HepG2 (cell line): Measurements from ENCODE around the gene FOLR1. TPM values are rescaled to one million over a fixed set of nuclear protein-coding genes. Genes with fewer than 3 reads are reported as not detected.

Experiments
- MXD1 ChIP-seq: sonication (generic); formaldehyde crosslinking; IDR thresholded peaks from 2 replicates; pipeline ENCODE4 v1.4.0; 2020; ENCODE audit warnings: mild to moderate bottlenecking, missing genetic modification reagents
- MYC ChIP-seq: sonication (generic); formaldehyde crosslinking; IDR thresholded peaks from 2 replicates; pipeline ENCODE4 v1.9.0; 2021; ENCODE audit warnings: missing genetic modification reagents, borderline replicate concordance
- NR3C1 ChIP-seq: sonication (generic); formaldehyde crosslinking; IDR thresholded peaks from 2 replicates; pipeline ENCODE4 v1.4.0; 2020; ENCODE audit warnings: missing genetic modification reagents
- TERF1 ChIP-seq: sonication (generic); formaldehyde crosslinking; IDR thresholded peaks from 2 replicates; pipeline ENCODE4 v1.8.0; 2022; ENCODE audit warnings: mild to moderate bottlenecking, missing genetic modification reagents, moderate library complexity
- TFDP1 ChIP-seq: IDR thresholded peaks from 2 replicates; pipeline ENCODE4 v1.6.1; 2016; ENCODE audit warnings: missing compliant biosample characterization, missing genetic modification reagents, borderline replicate concordance
- THAP8 ChIP-seq: sonication (generic); formaldehyde crosslinking; IDR thresholded peaks from 2 replicates; pipeline ENCODE4 v1.5.1; 2020; ENCODE audit warnings: missing genetic modification reagents, mild to moderate bottlenecking, borderline replicate concordance
- polyA plus RNA-seq, 8 experiments: library from polyadenylated mRNA; depleted of rRNA in 3 of 8; stranded (reverse) in 7 of 8; unstranded in 1 of 8; fragments of >200 nt; fragmentation: Illumina TruSeq in 4 of 8; extraction: Trizol in 4 of 8; gene quantifications; 2 replicates each; pipeline versions ENCODE4 v1.2.1 to v1.2.3, GENCODE V29; 2011 to 2016; ENCODE audit warnings: low read depth in 4 of 8, missing spikeins in 1 of 8, mixed read lengths in 1 of 8; ENCODE audit not compliant: insufficient read depth in 1 of 8
- total RNA-seq, 5 experiments: library from RNA; depleted of rRNA; stranded (reverse); fragments of >200 nt; fragmentation: Illumina TruSeq; extraction: Trizol; gene quantifications; 2 replicates each; pipeline ENCODE4 v1.2.3, GENCODE V29; 2016; ENCODE audit warnings: low read depth in 1 of 5
- TF ChIP-seq, protein P1 (sequence below): sonication (generic); formaldehyde crosslinking; IDR thresholded peaks from 2 replicates; pipeline ENCODE4 v1.4.0; 2020; ENCODE audit warnings: mild to moderate bottlenecking, missing genetic modification reagents

Gene FOLR1
- total and polyA plus RNA-seq, 2 of the 13 experiments (the other 11 are each of a cell fraction or from before 2014, with no cell fraction given) = 0.20 TPM; not detected in 1

DNA sequence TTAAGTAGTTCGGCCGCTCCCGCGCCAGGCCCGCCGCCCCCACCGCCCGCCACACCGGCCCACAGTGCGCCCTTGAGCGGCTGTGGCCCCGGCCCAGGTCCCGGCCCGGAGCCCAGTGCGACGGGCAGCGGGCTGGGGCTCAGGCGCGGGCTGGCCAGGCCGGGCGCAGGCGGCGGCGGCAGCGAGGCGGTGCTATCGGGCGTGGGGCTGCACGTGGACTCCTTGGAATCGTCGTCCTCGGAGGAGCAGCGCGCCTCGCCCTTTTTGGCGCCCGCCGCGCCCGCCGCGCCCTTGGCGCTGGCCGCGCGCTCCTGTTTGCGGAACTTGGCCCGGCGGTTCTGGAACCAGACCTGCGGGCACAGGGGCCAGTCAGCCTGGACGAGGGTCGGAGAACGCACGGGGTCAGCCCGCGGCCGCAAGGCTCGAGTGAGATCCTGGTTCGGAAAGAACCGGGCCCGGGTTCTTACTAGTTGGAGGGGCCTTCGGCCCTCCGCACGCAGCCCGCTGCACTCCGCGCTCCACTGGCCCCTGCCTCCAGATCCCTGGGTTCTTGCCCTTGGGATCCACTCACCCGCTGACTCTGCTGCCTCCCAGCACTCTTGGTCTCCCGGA lies 48.0 kb downstream of the FOLR1 start (continued):
- TF ChIP-seq, protein P1, sequence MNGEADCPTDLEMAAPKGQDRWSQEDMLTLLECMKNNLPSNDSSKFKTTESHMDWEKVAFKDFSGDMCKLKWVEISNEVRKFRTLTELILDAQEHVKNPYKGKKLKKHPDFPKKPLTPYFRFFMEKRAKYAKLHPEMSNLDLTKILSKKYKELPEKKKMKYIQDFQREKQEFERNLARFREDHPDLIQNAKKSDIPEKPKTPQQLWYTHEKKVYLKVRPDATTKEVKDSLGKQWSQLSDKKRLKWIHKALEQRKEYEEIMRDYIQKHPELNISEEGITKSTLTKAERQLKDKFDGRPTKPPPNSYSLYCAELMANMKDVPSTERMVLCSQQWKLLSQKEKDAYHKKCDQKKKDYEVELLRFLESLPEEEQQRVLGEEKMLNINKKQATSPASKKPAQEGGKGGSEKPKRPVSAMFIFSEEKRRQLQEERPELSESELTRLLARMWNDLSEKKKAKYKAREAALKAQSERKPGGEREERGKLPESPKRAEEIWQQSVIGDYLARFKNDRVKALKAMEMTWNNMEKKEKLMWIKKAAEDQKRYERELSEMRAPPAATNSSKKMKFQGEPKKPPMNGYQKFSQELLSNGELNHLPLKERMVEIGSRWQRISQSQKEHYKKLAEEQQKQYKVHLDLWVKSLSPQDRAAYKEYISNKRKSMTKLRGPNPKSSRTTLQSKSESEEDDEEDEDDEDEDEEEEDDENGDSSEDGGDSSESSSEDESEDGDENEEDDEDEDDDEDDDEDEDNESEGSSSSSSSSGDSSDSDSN = peak; percentile 15; the same call in 1 of the 2 replicates
- TF ChIP-seq THAP8 (CRISPR knock-in tag) = no peak
- 0 out of 2 replicates have a peak, but pooled peaks have one; percentile 18 for TF ChIP-seq MYC (CRISPR knock-in tag)
- TF ChIP-seq TERF1 (CRISPR knock-in tag) = no peak
- peak; percentile 46; the same call in 1 of the 2 replicates for TF ChIP-seq TFDP1
- 0 out of 2 replicates have a peak, but pooled peaks have one; percentile 31 for TF ChIP-seq MXD1 (CRISPR knock-in tag)
- no peak for TF ChIP-seq NR3C1 (CRISPR knock-in tag)
